ENCODE results near the gene TLR1.

Gene TLR1

GRCh38 chr4:38822748-38823303 is 18.2 kb upstream of the TLR1 start:
- no peak overlapping the region for H3K4me3 ChIP-seq (ENCODE audit: low read depth, low read length)
- TF ChIP-seq MYC (IDR thresholded peaks at IDR 0.05; ENCODE audit: low read depth, low read length), result no peak
- no peak for TF ChIP-seq MAX (IDR thresholded peaks at IDR 0.05; ENCODE audit: low read depth, low read length)
- TF ChIP-seq POLR2A (IDR thresholded peaks at IDR 0.05; ENCODE audit: extremely low read depth, insufficient read length), result no peak
- TF ChIP-seq, protein P1, sequence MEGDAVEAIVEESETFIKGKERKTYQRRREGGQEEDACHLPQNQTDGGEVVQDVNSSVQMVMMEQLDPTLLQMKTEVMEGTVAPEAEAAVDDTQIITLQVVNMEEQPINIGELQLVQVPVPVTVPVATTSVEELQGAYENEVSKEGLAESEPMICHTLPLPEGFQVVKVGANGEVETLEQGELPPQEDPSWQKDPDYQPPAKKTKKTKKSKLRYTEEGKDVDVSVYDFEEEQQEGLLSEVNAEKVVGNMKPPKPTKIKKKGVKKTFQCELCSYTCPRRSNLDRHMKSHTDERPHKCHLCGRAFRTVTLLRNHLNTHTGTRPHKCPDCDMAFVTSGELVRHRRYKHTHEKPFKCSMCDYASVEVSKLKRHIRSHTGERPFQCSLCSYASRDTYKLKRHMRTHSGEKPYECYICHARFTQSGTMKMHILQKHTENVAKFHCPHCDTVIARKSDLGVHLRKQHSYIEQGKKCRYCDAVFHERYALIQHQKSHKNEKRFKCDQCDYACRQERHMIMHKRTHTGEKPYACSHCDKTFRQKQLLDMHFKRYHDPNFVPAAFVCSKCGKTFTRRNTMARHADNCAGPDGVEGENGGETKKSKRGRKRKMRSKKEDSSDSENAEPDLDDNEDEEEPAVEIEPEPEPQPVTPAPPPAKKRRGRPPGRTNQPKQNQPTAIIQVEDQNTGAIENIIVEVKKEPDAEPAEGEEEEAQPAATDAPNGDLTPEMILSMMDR (IDR thresholded peaks at IDR 0.05; ENCODE audit: low read depth, low read length), result no peak
- DNase-seq (ENCODE audit: low read depth), result no peak

DNA sequence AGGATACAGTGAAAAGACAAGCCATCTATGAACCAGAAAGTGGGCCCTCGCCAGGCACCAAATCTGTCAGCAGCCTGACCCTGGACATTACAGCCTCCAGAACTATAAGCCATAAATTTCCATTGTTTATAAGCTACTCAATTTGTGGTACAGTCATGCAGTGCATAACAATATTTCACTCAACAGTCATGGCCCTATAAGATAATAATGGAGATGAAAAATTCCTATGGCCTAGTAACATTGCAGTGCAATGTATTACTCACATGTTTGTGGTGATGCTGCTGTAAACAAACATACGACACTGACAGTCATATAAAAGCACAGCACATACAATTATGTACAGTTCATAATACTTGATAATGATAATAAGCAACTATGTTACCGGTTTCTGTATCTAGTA is 17.1 kb upstream of the TLR1 start:
- no peak for DNase-seq (ENCODE audit: low read depth)
- TF ChIP-seq POLR2A (IDR thresholded peaks at IDR 0.05; ENCODE audit: extremely low read depth, insufficient read length), result no peak
- TF ChIP-seq, protein P1 (IDR thresholded peaks at IDR 0.05; ENCODE audit: low read depth, low read length), result no peak
- TF ChIP-seq MYC (IDR thresholded peaks at IDR 0.05; ENCODE audit: low read depth, low read length), result no peak
- TF ChIP-seq MAX (IDR thresholded peaks at IDR 0.05; ENCODE audit: low read depth, low read length), result no peak
- H3K4me3 ChIP-seq (ENCODE audit: low read depth, low read length), result no peak overlapping the region

- TF ChIP-seq MYC (IDR thresholded peaks at IDR 0.05; ENCODE audit: low read depth, low read length) (no peak), MAX (IDR thresholded peaks at IDR 0.05; ENCODE audit: low read depth, low read length) (no peak)
- no peak overlapping the region for H3K4me3 ChIP-seq (ENCODE audit: low read depth, low read length)
- DNase-seq (ENCODE audit: low read depth), result no peak
Observed at GRCh38 chr4:38820329-38821061, 15.9 kb upstream of the TLR1 start.

DNA sequence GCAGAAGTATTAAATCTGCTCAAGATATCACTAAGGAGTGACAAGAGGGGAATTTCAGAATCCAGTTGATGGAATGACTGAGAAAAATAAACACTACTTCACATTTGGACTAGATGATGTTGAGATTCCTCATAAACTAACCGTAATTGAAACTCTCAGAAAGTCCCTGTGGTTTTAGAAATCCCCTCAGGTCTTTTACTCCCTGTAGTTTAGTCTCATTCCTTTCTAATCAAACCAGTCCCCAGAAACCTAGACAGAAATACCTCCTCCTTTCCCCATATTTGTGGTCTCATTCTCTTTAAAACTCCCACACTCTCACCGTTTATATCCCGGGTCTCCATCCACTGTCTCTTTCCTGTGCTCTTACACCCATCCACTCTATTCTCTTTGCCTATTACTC is 15.0 kb upstream of the TLR1 start:
- TF ChIP-seq, protein P1 (IDR thresholded peaks at IDR 0.05; ENCODE audit: low read depth, low read length), result no peak
- TF ChIP-seq MYC (IDR thresholded peaks at IDR 0.05; ENCODE audit: low read depth, low read length) (no peak), POLR2A (IDR thresholded peaks at IDR 0.05; ENCODE audit: extremely low read depth, insufficient read length) (no peak), MAX (IDR thresholded peaks at IDR 0.05; ENCODE audit: low read depth, low read length) (no peak)
- no peak overlapping the region for H3K4me3 ChIP-seq (ENCODE audit: low read depth, low read length)
- DNase-seq (ENCODE audit: low read depth), result no peak

DNA sequence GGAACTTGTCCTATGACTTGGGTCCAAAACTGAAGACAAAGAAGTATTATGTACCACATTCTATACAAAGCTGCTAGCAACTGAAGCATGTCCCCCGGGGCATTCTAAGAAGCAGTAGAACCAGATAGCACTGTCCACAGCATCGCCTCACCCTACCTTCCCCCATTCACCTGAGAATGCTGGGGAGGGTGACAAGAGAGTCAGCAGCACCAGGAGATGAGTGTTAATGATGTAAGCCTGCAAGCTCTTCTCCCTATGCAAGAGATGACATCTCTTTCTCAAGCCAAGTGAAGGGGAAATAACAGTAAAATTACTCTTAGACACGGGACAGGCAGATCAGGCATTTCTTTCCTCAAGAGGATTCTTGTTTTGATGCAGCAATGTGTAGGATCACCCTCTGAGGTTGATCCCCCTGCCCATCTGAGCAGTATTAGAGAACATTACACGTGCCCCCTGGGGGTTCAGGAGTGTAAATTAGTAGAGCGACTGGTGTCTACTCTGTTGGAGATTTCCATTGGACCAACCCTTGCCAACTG is 13.9 kb upstream of the TLR1 start:
- TF ChIP-seq, protein P1 (IDR thresholded peaks at IDR 0.05; ENCODE audit: low read depth, low read length), result no peak
- TF ChIP-seq POLR2A (IDR thresholded peaks at IDR 0.05; ENCODE audit: extremely low read depth, insufficient read length), result no peak
- TF ChIP-seq MYC (IDR thresholded peaks at IDR 0.05; ENCODE audit: low read depth, low read length), result no peak
- no peak for TF ChIP-seq MAX (IDR thresholded peaks at IDR 0.05; ENCODE audit: low read depth, low read length)
- no peak for DNase-seq (ENCODE audit: low read depth)
- no peak overlapping the region for H3K4me3 ChIP-seq (ENCODE audit: low read depth, low read length)

Measured in NB4 (cell line).